Activated T-cell treated with anti-CD3 and anti-CD28 coated beads, Interleukin-2, amount 50 U/mL, for 72 hours (primary cell): ENCODE data around the gene PI4KA. TPM values are rescaled to one million over a fixed set of nuclear protein-coding genes. Genes with fewer than 3 reads are reported as not detected.

Source experiments
- ATAC-seq, 2 donors: fragments of 150-1000 bp; cut with Tn5 transposase; replicated peaks in 1 of 2; 2 replicates each; pipeline ENCODE4 v1.10.0; 2021; ENCODE audit warnings: moderate library complexity in 2 of 2, mild to moderate bottlenecking in 1 of 2
- DNase-seq, 2 donors: peaks; one replicate each; pipeline ENCODE4 v3.0.0; 2021 to 2022; ENCODE audit warnings: mixed read lengths in 1 of 2
- H3K27ac Mint-ChIP-seq: one replicate; pipeline ENCODE4 v1.8.0; 2022; ENCODE audit warnings: mild to moderate bottlenecking, moderate library complexity, mixed read lengths
- H3K27me3 Mint-ChIP-seq: one replicate; pipeline ENCODE4 v1.8.0; 2022; ENCODE audit warnings: low read depth, mixed read lengths
- H3K36me3 Mint-ChIP-seq, 2 donors: one replicate each; pipeline ENCODE4 v1.8.0; 2022; ENCODE audit warnings: mixed read lengths in 2 of 2, mild to moderate bottlenecking in 1 of 2; ENCODE audit not compliant: insufficient read depth in 2 of 2
- H3K4me1 Mint-ChIP-seq: one replicate; pipeline ENCODE4 v1.8.0; 2022; ENCODE audit warnings: low read depth, mixed read lengths
- H3K4me3 Mint-ChIP-seq, 2 donors: one replicate each; pipeline ENCODE4 v1.8.0; 2022; ENCODE audit warnings: mild to moderate bottlenecking in 2 of 2, mixed read lengths in 2 of 2, moderate library complexity in 2 of 2
- H3K9me3 Mint-ChIP-seq, 2 donors: one replicate each; pipeline ENCODE4 v1.8.0; 2022; ENCODE audit warnings: mixed read lengths in 2 of 2
- total RNA-seq, 2 donors: library from RNA; stranded (reverse); gene quantifications; one replicate each; pipeline ENCODE4 v1.2.3, GENCODE V29; 2022

Gene PI4KA
- total RNA-seq, 2 donors from 2014 or later, result 60.4 to 63.1 TPM

- ATAC-seq (no peak), DNase-seq (no peak)
- Mint-ChIP-seq H3K4me3 (no peak overlapping the region), H3K4me1 (no peaks in the 10 kb centered on the region), H3K27ac (no peak overlapping the region), H3K9me3 (no peaks in the 10 kb centered on the region), H3K27me3 (no peaks in the 10 kb centered on the region), H3K36me3 (peaks cover 0 to 8% of the 10 kb centered on the region in 2 donors)
These were observed 60.4 kb downstream of the PI4KA start for GRCh38 chr22:20798218-20798617.

GRCh38 chr22:20796731-20797130 is 61.9 kb downstream of the PI4KA start:
- no peaks in the 10 kb centered on the region for H3K9me3 Mint-ChIP-seq
- ATAC-seq (no peak), DNase-seq (no peak)
- H3K36me3 Mint-ChIP-seq, result peaks cover 0 to 3% of the 10 kb centered on the region in 2 donors
- no peak overlapping the region for H3K27ac Mint-ChIP-seq
- no peaks in the 10 kb centered on the region for H3K27me3 Mint-ChIP-seq
- no peaks in the 10 kb centered on the region for H3K4me1 Mint-ChIP-seq
- no peak overlapping the region for H3K4me3 Mint-ChIP-seq

GRCh38 chr22:20794650-20795413 is 63.8 kb downstream of the PI4KA start:
- Mint-ChIP-seq H3K27me3 (no peaks in the 10 kb centered on the region), H3K27ac (peak overlapping the region; percentile 55), H3K9me3 (no peaks in the 10 kb centered on the region), H3K36me3 (peaks cover 0 to 2% of the 10 kb centered on the region in 2 donors), H3K4me3 (no peak overlapping the region), H3K4me1 (no peaks in the 10 kb centered on the region)
- DNase-seq (no peak), ATAC-seq (no peak)

GRCh38 chr22:20793748-20794649 is 64.6 kb downstream of the PI4KA start:
- Mint-ChIP-seq H3K4me1 (no peaks in the 10 kb centered on the region), H3K27ac (no peak overlapping the region), H3K4me3 (no peak overlapping the region), H3K9me3 (no peaks in the 10 kb centered on the region), H3K36me3 (no peaks in the 10 kb centered on the region), H3K27me3 (no peaks in the 10 kb centered on the region)
- DNase-seq (no peak), ATAC-seq (no peak)

GRCh38 chr22:20792966-20793728 is 65.5 kb downstream of the PI4KA start:
- no peak overlapping the region for H3K4me3 Mint-ChIP-seq

GRCh38 chr22:20792221-20792965 is 66.2 kb downstream of the PI4KA start:
- no peaks in the 10 kb centered on the region for H3K9me3 Mint-ChIP-seq
- H3K27me3 Mint-ChIP-seq, result no peaks in the 10 kb centered on the region
- DNase-seq (no peak), ATAC-seq (no peak)
- H3K4me3 Mint-ChIP-seq, result no peak overlapping the region
- no peak overlapping the region for H3K27ac Mint-ChIP-seq
- no peaks in the 10 kb centered on the region for H3K4me1 Mint-ChIP-seq
- H3K36me3 Mint-ChIP-seq, result peaks cover 0 to 3% of the 10 kb centered on the region in 2 donors

More at GRCh38 chr22:20792966-20793728, 65.5 kb downstream of the PI4KA start:
- Mint-ChIP-seq H3K9me3 (no peaks in the 10 kb centered on the region), H3K4me1 (no peaks in the 10 kb centered on the region), H3K36me3 (peaks cover 0 to 3% of the 10 kb centered on the region in 2 donors), H3K27ac (no peak overlapping the region), H3K27me3 (no peaks in the 10 kb centered on the region)
- DNase-seq (no peak), ATAC-seq (no peak)

- H3K27me3 Mint-ChIP-seq, result no peaks in the 10 kb centered on the region
- ATAC-seq, result no peak
- peaks cover 0 to 3% of the 10 kb centered on the region in 2 donors for H3K36me3 Mint-ChIP-seq
- no peaks in the 10 kb centered on the region for H3K9me3 Mint-ChIP-seq
- no peak for DNase-seq
- no peak overlapping the region for H3K4me3 Mint-ChIP-seq
- no peaks in the 10 kb centered on the region for H3K4me1 Mint-ChIP-seq
- H3K27ac Mint-ChIP-seq, result peak overlapping the region; percentile 9
These were observed 69.8 kb downstream of the PI4KA start for GRCh38 chr22:20788627-20789344.

GRCh38 chr22:20787746-20788626 is 70.6 kb downstream of the PI4KA start:
- H3K4me3 Mint-ChIP-seq, result no peak overlapping the region
- no peaks in the 10 kb centered on the region for H3K4me1 Mint-ChIP-seq
- ATAC-seq, result no peak
- no peak overlapping the region for H3K27ac Mint-ChIP-seq
- DNase-seq, result no peak
- H3K27me3 Mint-ChIP-seq, result no peaks in the 10 kb centered on the region
- no peaks in the 10 kb centered on the region for H3K9me3 Mint-ChIP-seq
- peaks cover 0 to 6% of the 10 kb centered on the region in 2 donors for H3K36me3 Mint-ChIP-seq

GRCh38 chr22:20787223-20787622 is 71.4 kb downstream of the PI4KA start:
- Mint-ChIP-seq H3K4me3 (no peak overlapping the region), H3K27ac (no peak overlapping the region), H3K36me3 (peaks cover 0 to 6% of the 10 kb centered on the region in 2 donors), H3K27me3 (no peaks in the 10 kb centered on the region), H3K4me1 (peaks cover 5% of the 10 kb centered on the region), H3K9me3 (no peaks in the 10 kb centered on the region)
- ATAC-seq (no peak), DNase-seq (no peak)

GRCh38 chr22:20786536-20786979 is 72.1 kb downstream of the PI4KA start:
- H3K36me3 Mint-ChIP-seq, result peaks cover 0 to 6% of the 10 kb centered on the region in 2 donors
- H3K27me3 Mint-ChIP-seq, result no peaks in the 10 kb centered on the region
- DNase-seq (no peak), ATAC-seq (no peak)
- H3K4me1 Mint-ChIP-seq, result peaks cover 12% of the 10 kb centered on the region
- H3K27ac Mint-ChIP-seq, result no peak overlapping the region
- H3K9me3 Mint-ChIP-seq, result no peaks in the 10 kb centered on the region
- no peak overlapping the region for H3K4me3 Mint-ChIP-seq

- Mint-ChIP-seq H3K36me3 (peaks cover 0 to 6% of the 10 kb centered on the region in 2 donors), H3K4me1 (peaks cover 17% of the 10 kb centered on the region), H3K9me3 (no peaks in the 10 kb centered on the region), H3K4me3 (no peak overlapping the region), H3K27me3 (no peaks in the 10 kb centered on the region), H3K27ac (no peak overlapping the region)
- ATAC-seq (no peak), DNase-seq (no peak)
These were observed 72.6 kb downstream of the PI4KA start for GRCh38 chr22:20786048-20786447.
